ENCODE measurements around the gene IL17D.

DNA sequence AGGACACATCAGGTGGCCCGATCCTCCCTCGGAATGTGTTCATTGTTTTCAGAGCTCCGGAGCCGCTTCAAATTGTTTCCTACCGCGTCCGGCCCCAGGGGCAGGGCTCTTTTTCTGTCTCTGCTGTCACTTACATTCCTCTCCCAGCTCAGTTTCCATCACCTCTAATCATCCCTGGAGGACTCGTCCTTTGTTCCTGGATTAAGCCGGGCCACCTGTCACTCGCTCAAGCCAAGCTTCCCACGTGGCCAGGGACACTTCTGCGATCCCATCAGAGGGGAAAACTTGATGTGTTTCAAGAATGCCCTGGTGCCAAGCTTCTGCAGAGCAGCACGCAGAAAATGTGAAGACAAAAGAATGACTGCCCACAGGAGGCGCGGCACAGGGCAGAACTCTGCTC is 13.5 kb downstream of the IL17D start:
- TF ChIP-seq, protein P1, sequence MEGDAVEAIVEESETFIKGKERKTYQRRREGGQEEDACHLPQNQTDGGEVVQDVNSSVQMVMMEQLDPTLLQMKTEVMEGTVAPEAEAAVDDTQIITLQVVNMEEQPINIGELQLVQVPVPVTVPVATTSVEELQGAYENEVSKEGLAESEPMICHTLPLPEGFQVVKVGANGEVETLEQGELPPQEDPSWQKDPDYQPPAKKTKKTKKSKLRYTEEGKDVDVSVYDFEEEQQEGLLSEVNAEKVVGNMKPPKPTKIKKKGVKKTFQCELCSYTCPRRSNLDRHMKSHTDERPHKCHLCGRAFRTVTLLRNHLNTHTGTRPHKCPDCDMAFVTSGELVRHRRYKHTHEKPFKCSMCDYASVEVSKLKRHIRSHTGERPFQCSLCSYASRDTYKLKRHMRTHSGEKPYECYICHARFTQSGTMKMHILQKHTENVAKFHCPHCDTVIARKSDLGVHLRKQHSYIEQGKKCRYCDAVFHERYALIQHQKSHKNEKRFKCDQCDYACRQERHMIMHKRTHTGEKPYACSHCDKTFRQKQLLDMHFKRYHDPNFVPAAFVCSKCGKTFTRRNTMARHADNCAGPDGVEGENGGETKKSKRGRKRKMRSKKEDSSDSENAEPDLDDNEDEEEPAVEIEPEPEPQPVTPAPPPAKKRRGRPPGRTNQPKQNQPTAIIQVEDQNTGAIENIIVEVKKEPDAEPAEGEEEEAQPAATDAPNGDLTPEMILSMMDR (conservative IDR thresholded peaks at IDR 0.05; ENCODE audit: low read depth, low read length) = no peak
- TF ChIP-seq EZH2 (IDR thresholded peaks at IDR 0.05; ENCODE audit: borderline replicate concordance, low read depth, low read length, poor library complexity, severe bottlenecking) = no peak

Measured in A673 (cell line).